ENCODE data around the gene CHIC2.

GRCh38 chr4:54095110-54095825 is 30.9 kb upstream of the CHIC2 start:
- TF ChIP-seq CTCF (IDR thresholded peaks at IDR 0.05; ENCODE audit: borderline replicate concordance, extremely low read depth, low read length, poor library complexity, severe bottlenecking) (no peak), EZH2 (IDR thresholded peaks at IDR 0.05; ENCODE audit: borderline replicate concordance, low read depth, low read length, severe bottlenecking) (no peak)
